Thymus (tissue), 11 donors: ENCODE data around the gene IGHMBP2. TPM values are rescaled to one million over a fixed set of nuclear protein-coding genes. Genes with fewer than 3 reads are reported as not detected.

Experiments
- DNase-seq, 9 donors: peaks; one replicate each; pipeline ENCODE4 v3.0.0-alpha.2; 2013; ENCODE audit warnings: low spot score in 9 of 9, low read depth in 6 of 9, missing footprints in 1 of 9
- H3K27ac ChIP-seq, 2 donors: one replicate each; pipeline ENCODE4 v1.5.1; 2013; ENCODE audit warnings: control low read depth in 1 of 2, low read depth in 1 of 2, low read length in 1 of 2, mild to moderate bottlenecking in 1 of 2, moderate library complexity in 1 of 2
- H3K27me3 ChIP-seq, 2 donors: one replicate each; pipeline ENCODE4 v1.5.1; 2013; ENCODE audit warnings: low read length in 1 of 2; ENCODE audit not compliant: control insufficient read depth in 2 of 2, insufficient read depth in 1 of 2
- H3K36me3 ChIP-seq, 2 donors: one replicate each; pipeline ENCODE4 v1.5.1; 2013; ENCODE audit warnings: low read length in 1 of 2, mild to moderate bottlenecking in 1 of 2, moderate library complexity in 1 of 2; ENCODE audit not compliant: control insufficient read depth in 2 of 2, insufficient read depth in 2 of 2
- H3K4me1 ChIP-seq, 2 donors: one replicate each; pipeline ENCODE4 v1.5.1; 2013; ENCODE audit warnings: low read length in 2 of 2; ENCODE audit not compliant: control insufficient read depth in 2 of 2, insufficient read depth in 2 of 2
- H3K4me3 ChIP-seq, 2 donors: one replicate each; pipeline ENCODE4 v1.5.1; 2013; ENCODE audit warnings: low read length in 2 of 2, control low read depth in 1 of 2, mild to moderate bottlenecking in 1 of 2
- H3K9me3 ChIP-seq, 2 donors: one replicate each; pipeline ENCODE4 v1.5.1; 2013; ENCODE audit warnings: low read length in 1 of 2, mild to moderate bottlenecking in 1 of 2; ENCODE audit not compliant: control insufficient read depth in 2 of 2, insufficient read depth in 1 of 2
- WGBS: extraction: QIAGEN DNeasy Blood & Tissue Kit; methylation state at CpG from one replicate; pipeline ENCODE4 v1.1.7; 2013; 5-methylcytosine and 5-hydroxymethylcytosine counted together
- polyA plus RNA-seq: library from polyadenylated mRNA; stranded (reverse); fragments of 200-250 nt; gene quantifications from one replicate; pipeline ENCODE4 v1.2.3, GENCODE V29; 2013
- total RNA-seq: library from RNA; stranded (reverse); fragments of 120-200 nt; gene quantifications from one replicate; pipeline ENCODE4 v1.2.4, GENCODE V29; 2013
- donor health status: healthy.

IGHMBP2 gene
- total and polyA plus RNA-seq, 2 donors, result 5.2 to 19.0 TPM

- DNase-seq, result no peak
- 98% methylated on average over 29 of the region's 29 CpGs for WGBS
- no peak overlapping the region for H3K27ac ChIP-seq
Observed at GRCh38 chr11:68935516-68936357, 32.0 kb downstream of the IGHMBP2 start.

GRCh38 chr11:68936358-68936636 is 32.6 kb downstream of the IGHMBP2 start:
- peaks cover 65 to 75% of the 10 kb centered on the region in 2 donors for H3K36me3 ChIP-seq
- no peak overlapping the region for H3K27ac ChIP-seq
- no peak for DNase-seq
- H3K4me1 ChIP-seq, result no peaks in the 10 kb centered on the region
- H3K4me3 ChIP-seq, result no peak overlapping the region
- H3K27me3 ChIP-seq, result no peaks in the 10 kb centered on the region
- WGBS, result 94% methylated on average over 10 of the region's 10 CpGs
- H3K9me3 ChIP-seq, result no peaks in the 10 kb centered on the region

More at GRCh38 chr11:68935516-68936357, 32.0 kb downstream of the IGHMBP2 start:
- H3K4me3 ChIP-seq, result no peak overlapping the region
- H3K4me1 ChIP-seq, result no peaks in the 10 kb centered on the region
- no peaks in the 10 kb centered on the region for H3K27me3 ChIP-seq
- peaks cover 65 to 79% of the 10 kb centered on the region in 2 donors for H3K36me3 ChIP-seq
- H3K9me3 ChIP-seq, result no peaks in the 10 kb centered on the region

DNA sequence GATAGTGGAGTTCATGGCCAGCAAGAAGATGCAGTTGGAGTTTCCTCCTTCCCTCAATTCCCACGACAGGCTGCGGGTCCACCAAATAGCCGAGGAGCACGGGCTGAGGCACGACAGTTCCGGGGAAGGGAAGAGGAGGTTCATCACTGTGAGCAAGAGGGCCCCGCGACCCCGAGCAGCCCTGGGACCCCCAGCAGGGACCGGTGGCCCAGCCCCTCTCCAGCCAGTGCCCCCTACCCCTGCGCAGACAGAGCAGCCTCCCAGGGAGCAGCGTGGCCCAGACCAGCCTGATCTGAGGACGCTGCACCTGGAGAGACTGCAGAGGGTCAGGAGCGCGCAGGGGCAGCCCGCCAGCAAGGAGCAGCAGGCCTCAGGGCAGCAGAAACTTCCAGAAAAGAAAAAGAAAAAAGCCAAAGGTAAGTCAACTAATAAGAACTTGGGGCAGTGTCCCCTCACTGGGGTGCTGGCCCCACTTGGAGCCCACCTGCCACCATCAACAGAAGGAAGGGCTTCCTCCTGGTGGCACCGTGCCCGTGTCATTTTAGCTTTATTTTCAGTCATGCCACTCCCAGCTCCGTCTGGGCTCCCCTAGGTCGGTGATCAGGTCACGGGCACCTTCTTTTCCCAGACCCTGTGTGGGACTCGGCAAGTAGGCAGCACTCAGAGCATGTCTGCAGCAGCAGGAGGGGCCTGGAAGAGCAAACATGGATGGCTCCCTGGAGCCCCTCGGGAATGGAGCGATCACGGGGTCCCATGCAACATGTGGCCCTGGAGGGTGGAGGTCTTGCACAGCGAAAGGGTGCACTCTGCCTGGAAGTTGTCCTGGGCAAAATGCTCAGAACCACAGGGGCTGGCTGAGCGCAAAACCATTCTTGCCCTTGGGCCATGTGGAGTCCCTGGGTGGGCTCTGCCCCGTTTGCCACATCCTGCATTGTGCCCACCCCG is 33.3 kb downstream of the IGHMBP2 start:
- Histone ChIP-seq H3K27me3 (no peaks in the 10 kb centered on the region), H3K36me3 (peaks cover 65 to 78% of the 10 kb centered on the region in 2 donors), H3K27ac (no peak overlapping the region), H3K9me3 (no peaks in the 10 kb centered on the region), H3K4me1 (no peaks in the 10 kb centered on the region), H3K4me3 (no peak overlapping the region)
- 96% methylated on average over 29 of the region's 29 CpGs for WGBS
- DNase-seq, result no peak

- no peaks in the 10 kb centered on the region for H3K9me3 ChIP-seq
- no peaks in the 10 kb centered on the region for H3K27me3 ChIP-seq
- no peak overlapping the region for H3K27ac ChIP-seq
- DNase-seq, result no peak
- peaks cover 63 to 76% of the 10 kb centered on the region in 2 donors for H3K36me3 ChIP-seq
- H3K4me1 ChIP-seq, result no peaks in the 10 kb centered on the region
- no peak overlapping the region for H3K4me3 ChIP-seq
- WGBS, result 94% methylated on average over 18 of the region's 18 CpGs
Observed at GRCh38 chr11:68938088-68938487, 34.4 kb downstream of the IGHMBP2 start.

- Histone ChIP-seq H3K9me3 (no peaks in the 10 kb centered on the region), H3K4me1 (no peaks in the 10 kb centered on the region), H3K4me3 (no peak overlapping the region), H3K27me3 (no peaks in the 10 kb centered on the region), H3K36me3 (peaks cover 55 to 69% of the 10 kb centered on the region in 2 donors), H3K27ac (no peak overlapping the region)
- DNase-seq, result no peak
- WGBS, result 97% methylated on average over 17 of the region's 17 CpGs
Observed at GRCh38 chr11:68938816-68939582, 35.3 kb downstream of the IGHMBP2 start.

DNA sequence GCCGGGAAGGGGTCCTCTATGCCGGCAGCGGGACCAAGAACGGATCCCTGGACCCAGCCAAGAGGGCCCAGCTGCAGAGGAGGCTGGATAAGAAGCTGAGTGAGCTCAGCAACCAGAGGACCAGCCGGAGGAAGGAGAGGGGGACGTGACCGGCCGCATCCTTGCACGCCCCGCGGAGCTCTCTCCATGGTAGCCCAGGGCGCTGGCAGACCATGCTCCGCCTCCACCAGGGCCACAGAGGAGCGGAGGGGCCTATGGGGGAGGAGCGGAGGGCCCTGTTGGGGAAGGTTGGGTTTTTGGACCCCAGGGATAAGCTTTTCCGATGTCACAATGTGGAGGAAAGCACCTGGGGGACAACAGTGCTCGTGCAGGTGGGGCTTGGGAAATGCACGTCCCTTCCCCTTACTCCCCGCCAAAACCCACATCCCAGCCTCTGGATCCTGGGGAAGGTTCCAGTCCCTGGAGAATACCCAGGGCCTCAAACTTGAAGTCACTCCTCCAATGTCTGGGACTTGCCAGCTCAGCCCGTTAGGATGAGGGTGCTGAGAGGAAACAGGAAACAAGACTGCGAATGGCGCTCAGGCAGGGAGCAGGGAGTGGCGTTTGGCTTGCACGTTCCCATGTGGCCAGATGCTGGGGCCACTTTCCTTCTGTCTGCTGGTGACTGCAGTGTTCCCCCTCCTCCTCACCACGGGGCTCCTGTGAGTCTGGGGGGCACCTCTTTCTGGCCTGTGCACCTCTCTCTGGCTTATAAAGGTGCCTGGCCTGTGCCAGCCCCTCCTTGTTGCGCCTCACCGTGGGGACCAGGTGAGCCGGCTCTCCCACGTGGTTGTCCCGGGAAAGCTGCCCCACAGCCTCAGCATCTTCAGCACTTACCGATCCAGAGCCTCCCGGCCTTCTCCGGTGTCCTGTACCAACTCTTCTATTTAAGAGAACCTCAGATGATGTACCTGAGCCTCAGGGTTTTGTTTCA is 36.2 kb downstream of the IGHMBP2 start:
- H3K9me3 ChIP-seq, result no peaks in the 10 kb centered on the region
- DNase-seq, result no peak
- no peaks in the 10 kb centered on the region for H3K27me3 ChIP-seq
- no peak overlapping the region for H3K4me3 ChIP-seq
- no peaks in the 10 kb centered on the region for H3K4me1 ChIP-seq
- WGBS, result 92% methylated on average over 33 of the region's 33 CpGs
- peaks cover 48 to 60% of the 10 kb centered on the region in 2 donors for H3K36me3 ChIP-seq
- H3K27ac ChIP-seq, result no peak overlapping the region

DNA sequence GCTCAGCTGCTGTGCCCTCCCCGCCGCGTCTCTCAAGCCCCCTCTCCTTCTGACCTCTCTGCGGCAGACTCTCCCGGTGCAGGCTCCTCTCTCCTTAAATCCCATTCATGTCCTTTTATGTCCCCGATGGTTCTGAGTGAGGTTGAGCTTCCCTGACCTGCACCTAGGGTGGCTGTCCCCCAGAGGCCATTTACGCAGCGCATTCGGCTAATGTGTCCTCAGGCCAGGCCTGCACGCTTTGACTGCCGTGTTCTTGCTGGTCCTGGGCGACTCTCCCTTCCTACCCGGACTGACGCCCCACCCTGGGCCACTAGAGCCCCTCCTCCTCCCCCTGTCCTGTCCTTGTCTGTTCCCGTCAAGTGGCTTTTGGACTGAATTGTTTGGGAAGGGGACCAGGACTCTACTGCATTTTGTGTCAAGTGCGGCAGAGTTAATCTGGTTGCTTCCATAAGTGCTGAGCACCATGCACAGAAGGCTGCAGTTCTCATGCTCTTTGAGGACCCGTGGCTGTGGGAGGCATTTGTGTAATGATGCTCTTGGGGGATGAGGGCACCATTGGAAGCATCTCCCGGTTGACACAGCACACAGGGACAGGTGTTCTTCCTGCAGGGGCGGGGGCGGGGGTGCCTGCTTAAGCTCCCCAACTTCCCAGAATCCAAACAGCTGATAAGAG is 37.1 kb downstream of the IGHMBP2 start:
- Histone ChIP-seq H3K4me3 (no peak overlapping the region), H3K36me3 (peaks cover 45 to 53% of the 10 kb centered on the region in 2 donors), H3K27ac (no peak overlapping the region), H3K4me1 (no peaks in the 10 kb centered on the region), H3K9me3 (no peaks in the 10 kb centered on the region), H3K27me3 (no peaks in the 10 kb centered on the region)
- DNase-seq, result no peak
- WGBS, result 97% methylated on average over 20 of the region's 20 CpGs
